ENCODE data around the gene DDX6.

DNA sequence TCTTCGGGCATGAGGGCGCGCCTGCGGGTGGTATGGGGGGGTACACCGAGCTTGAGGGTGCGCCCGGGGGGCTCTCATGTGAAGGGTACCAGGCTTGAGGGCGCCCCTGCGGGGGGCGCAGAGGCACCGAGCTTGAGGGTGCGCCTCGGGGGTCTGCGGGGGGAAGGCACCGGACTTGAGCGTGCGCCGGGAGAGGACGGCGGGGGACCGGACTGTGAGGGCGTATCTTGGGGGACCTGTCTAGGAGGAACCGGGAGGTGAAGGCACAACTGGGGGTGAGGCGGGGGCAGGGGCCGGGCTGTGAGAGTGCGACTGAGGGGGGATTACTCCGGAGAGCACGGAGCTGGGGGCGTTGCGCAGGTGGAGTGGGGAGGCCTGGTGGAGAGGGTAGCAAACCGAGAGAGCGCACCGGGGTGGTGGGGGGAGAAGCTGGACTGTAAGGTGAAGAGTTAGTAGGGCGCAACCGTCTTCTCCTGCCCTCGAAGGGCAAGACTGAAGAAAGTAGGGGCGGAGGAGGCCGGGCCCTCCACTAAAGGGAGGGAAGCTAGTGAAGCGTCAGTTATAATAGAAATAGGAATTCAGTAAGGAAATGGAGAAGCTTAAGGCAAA is 1.1 kb upstream of the DDX6 start:
- TF ChIP-seq, protein P1, sequence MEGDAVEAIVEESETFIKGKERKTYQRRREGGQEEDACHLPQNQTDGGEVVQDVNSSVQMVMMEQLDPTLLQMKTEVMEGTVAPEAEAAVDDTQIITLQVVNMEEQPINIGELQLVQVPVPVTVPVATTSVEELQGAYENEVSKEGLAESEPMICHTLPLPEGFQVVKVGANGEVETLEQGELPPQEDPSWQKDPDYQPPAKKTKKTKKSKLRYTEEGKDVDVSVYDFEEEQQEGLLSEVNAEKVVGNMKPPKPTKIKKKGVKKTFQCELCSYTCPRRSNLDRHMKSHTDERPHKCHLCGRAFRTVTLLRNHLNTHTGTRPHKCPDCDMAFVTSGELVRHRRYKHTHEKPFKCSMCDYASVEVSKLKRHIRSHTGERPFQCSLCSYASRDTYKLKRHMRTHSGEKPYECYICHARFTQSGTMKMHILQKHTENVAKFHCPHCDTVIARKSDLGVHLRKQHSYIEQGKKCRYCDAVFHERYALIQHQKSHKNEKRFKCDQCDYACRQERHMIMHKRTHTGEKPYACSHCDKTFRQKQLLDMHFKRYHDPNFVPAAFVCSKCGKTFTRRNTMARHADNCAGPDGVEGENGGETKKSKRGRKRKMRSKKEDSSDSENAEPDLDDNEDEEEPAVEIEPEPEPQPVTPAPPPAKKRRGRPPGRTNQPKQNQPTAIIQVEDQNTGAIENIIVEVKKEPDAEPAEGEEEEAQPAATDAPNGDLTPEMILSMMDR (IDR thresholded peaks at IDR 0.05) = peak in 1 of 5 experiments; percentile 6
- no peak for TF ChIP-seq POLR2A (IDR thresholded peaks at IDR 0.05)
